Neutrophil (primary cell): ENCODE results near the gene SIGLEC15.

Source experiments
- H3K27ac ChIP-seq: fragments of 200-600 bp; sonication (generic); 2 replicates; pipeline ENCODE4 v1.5.1; 2016; ENCODE audit warnings: mild to moderate bottlenecking, moderate library complexity
- H3K27me3 ChIP-seq: fragments of 200-600 bp; sonication (generic); 2 replicates; pipeline ENCODE4 v1.6.0; 2016; ENCODE audit warnings: mild to moderate bottlenecking
- H3K36me3 ChIP-seq: fragments of 200-600 bp; sonication (generic); 2 replicates; pipeline ENCODE4 v1.5.1; 2017
- H3K4me1 ChIP-seq, 2 experiments: fragments of 200-600 bp in 1 of 2; sonication (generic) in 1 of 2; 1 replicate in 1 of 2; 2 replicates in 1 of 2; pipeline versions ENCODE4 v1.5.1 to v1.6.1; 2013 to 2016; ENCODE audit warnings: low read depth in 1 of 2, low read length in 1 of 2, mild to moderate bottlenecking in 1 of 2, moderate library complexity in 1 of 2; ENCODE audit not compliant: control insufficient read depth in 1 of 2, insufficient read depth in 1 of 2
- H3K4me3 ChIP-seq, 2 experiments: fragments of 200-600 bp in 1 of 2; sonication (generic) in 1 of 2; 1 replicate in 1 of 2; 2 replicates in 1 of 2; pipeline ENCODE4 v1.5.1; 2013 to 2016; ENCODE audit warnings: low read depth in 1 of 2, low read length in 1 of 2, mild to moderate bottlenecking in 1 of 2, moderate library complexity in 1 of 2
- H3K9me3 ChIP-seq: fragments of 200-600 bp; sonication (generic); 2 replicates; pipeline ENCODE4 v1.5.1; 2016
- CTCF ChIP-seq: fragments of 200-600 bp; sonication (generic); IDR thresholded peaks from 2 replicates; pipeline ENCODE4 v1.5.1; 2016; ENCODE audit warnings: antibody characterized with exemption

The SIGLEC15 gene

GRCh38 chr18:45783097-45784075 lies 42.1 kb upstream of the SIGLEC15 start:
- no peak overlapping the region for H3K4me3 ChIP-seq
- H3K36me3 ChIP-seq, result no peaks in the 10 kb centered on the region
- no peak overlapping the region for H3K27ac ChIP-seq
- TF ChIP-seq CTCF, result no peak
- no peaks in the 10 kb centered on the region for H3K4me1 ChIP-seq
- H3K9me3 ChIP-seq, result no peaks in the 10 kb centered on the region
- peaks cover 18% of the 10 kb centered on the region for H3K27me3 ChIP-seq

GRCh38 chr18:45785134-45785533 lies 40.3 kb upstream of the SIGLEC15 start:
- TF ChIP-seq CTCF, result no peak
- Histone ChIP-seq H3K27ac (no peak overlapping the region), H3K4me3 (no peak overlapping the region)

GRCh38 chr18:45786941-45787340 lies 38.5 kb upstream of the SIGLEC15 start:
- H3K27me3 ChIP-seq, result no peaks in the 10 kb centered on the region
- H3K36me3 ChIP-seq, result no peaks in the 10 kb centered on the region
- H3K4me3 ChIP-seq, result no peak overlapping the region
- TF ChIP-seq CTCF, result no peak
- H3K9me3 ChIP-seq, result no peaks in the 10 kb centered on the region
- H3K27ac ChIP-seq, result no peak overlapping the region
- no peaks in the 10 kb centered on the region for H3K4me1 ChIP-seq

More at GRCh38 chr18:45785134-45785533, 40.3 kb upstream of the SIGLEC15 start:
- Histone ChIP-seq H3K4me1 (no peaks in the 10 kb centered on the region), H3K36me3 (no peaks in the 10 kb centered on the region), H3K9me3 (no peaks in the 10 kb centered on the region), H3K27me3 (peaks cover 6% of the 10 kb centered on the region)

GRCh38 chr18:45787346-45787745 lies 38.1 kb upstream of the SIGLEC15 start:
- TF ChIP-seq CTCF, result no peak
- Histone ChIP-seq H3K36me3 (no peaks in the 10 kb centered on the region), H3K9me3 (no peaks in the 10 kb centered on the region), H3K27me3 (no peaks in the 10 kb centered on the region), H3K27ac (no peak overlapping the region), H3K4me3 (no peak overlapping the region), H3K4me1 (no peaks in the 10 kb centered on the region)

- no peaks in the 10 kb centered on the region for H3K27me3 ChIP-seq
- H3K36me3 ChIP-seq, result no peaks in the 10 kb centered on the region
- no peaks in the 10 kb centered on the region for H3K4me1 ChIP-seq
- TF ChIP-seq CTCF, result no peak
- no peaks in the 10 kb centered on the region for H3K9me3 ChIP-seq
- no peak overlapping the region for H3K27ac ChIP-seq
- H3K4me3 ChIP-seq, result no peak overlapping the region
Measured at GRCh38 chr18:45788861-45789260, 36.6 kb upstream of the SIGLEC15 start.
